GM21737 (cell line): ENCODE data around the gene SLC24A3.

Experiments used
- ATAC-seq: cut with Tn5 transposase; IDR thresholded peaks from one replicate; pipeline ENCODE4 v1.9.1; 2021; ENCODE audit warnings: mild to moderate bottlenecking, moderate library complexity; ENCODE audit not compliant: unreplicated experiment

Gene SLC24A3

DNA sequence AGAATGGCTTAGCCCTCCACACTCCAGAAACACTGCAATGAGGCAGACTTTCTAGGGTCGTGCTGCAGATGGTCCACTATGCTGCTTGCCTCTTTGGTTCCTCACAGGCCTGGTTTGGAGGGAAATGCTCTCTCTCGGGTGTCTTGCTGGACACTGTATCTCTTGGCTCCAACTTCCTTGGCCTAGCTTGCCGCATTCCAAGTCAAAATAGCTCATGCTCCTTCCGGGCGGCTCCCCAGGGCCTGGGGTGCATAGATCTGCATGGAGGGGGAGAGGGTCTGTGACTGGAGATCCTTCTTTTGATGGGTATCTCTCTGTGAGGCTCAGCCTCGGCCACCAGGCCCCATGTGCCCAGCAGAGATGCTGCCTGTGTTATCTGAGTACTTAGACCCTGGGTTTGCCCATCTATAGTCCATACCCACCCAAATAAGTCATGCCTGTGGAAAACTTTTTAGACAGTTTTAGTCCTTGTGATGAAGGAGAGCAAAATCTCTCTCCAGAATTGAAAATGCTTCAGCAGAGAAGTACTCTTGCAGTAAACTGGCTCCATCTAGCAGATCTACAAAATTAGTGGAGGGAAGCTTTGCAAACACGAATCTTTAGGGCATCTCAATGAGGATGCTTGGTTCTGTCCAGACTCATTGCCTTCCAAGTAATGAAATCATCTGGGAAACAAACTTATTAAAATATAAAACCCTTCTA lies 281.5 kb downstream of the SLC24A3 start:
- ATAC-seq, result no peak

DNA sequence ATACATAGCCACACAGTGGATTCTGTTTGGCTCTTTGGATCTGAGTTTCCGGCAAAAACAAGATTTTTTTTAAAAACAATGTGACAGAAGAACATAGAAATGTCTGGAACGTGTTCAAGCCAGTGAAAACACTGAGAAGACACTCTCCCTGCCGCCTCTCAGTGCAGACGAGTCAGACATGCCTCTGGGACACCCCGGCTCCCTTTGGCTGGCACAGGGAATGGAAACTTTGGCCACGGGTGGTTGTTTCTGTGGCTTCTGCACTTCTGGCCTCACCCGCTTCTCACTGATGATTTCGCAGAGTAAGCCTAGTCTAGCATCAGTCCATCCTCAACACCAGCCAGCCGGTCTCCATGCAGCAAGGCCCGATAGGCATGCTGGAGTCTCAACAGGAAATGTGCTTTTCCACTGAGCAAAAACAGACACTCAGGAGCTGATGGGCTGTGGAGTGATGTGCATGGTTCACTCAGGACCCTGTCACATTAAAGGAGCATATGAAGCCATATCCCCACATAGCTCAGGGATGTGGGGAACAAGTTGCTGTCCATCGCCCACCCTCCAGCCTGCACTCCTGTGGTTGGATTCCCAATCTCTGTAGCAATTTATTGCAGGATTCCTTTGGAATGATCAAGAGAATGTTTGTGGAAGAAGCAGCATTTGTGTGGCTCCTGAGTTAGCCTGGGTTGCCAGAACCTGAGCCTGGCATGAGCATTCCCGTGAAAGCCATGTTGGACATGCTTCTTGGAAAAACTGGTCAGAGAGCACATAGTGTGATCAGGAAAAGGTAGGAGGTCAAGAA lies 283.7 kb downstream of the SLC24A3 start:
- no peak for ATAC-seq

- ATAC-seq, result no peak
These were observed 284.6 kb downstream of the SLC24A3 start for GRCh38 chr20:19497064-19497463.

GRCh38 chr20:19498756-19499155 lies 286.3 kb downstream of the SLC24A3 start:
- ATAC-seq, result no peak

DNA sequence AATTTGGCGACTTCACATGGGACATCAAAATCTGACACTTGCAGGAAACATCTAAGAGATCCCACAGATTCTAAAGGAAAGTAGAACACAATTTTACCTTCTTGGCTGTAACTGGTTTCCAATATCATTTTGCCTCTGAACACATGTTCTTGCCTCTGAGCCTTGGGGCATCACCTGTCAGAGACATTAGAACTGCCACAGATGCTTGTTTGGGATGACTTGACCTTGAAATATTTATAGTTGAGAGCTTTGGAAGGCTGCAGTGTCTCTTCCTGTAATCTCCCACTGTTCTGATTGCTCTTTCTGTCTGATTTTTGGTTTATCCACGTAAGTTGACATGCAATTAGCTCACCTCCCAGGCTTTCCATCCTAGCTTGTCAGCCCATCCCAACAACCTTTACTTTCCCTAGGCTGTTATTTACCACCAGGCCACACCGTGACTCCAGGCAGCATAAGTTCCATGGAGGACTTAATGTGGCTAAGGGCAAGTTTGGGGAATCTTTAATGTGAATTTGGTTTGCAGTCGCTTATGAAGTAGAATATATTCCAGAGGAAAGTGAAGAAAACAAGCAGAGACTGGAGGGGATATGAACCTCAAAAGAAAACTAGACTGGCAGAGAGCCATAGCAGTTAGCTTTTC lies 289.2 kb downstream of the SLC24A3 start:
- ATAC-seq, result no peak

DNA sequence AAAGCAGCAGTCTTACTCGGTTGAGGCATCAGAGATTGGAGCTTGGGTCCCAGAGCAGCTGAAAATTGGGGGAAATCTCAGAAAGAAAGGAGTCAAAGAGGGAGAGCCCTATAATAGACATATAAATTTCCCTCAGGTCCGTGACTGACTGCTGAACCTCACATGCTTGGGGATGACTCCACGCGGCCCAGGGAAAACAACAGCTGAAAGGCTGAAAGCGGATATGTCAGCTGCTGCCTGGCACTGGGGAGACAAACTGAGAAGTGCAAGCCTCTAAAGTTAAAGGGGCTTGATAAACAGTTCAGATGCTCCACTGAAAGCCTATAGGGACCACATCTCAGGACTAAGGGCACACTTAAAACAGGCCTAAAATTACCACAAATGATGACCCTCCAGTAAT lies 289.7 kb downstream of the SLC24A3 start:
- ATAC-seq, result no peak

- no peak for ATAC-seq
These were observed 291.8 kb downstream of the SLC24A3 start for GRCh38 chr20:19504251-19504650.

DNA sequence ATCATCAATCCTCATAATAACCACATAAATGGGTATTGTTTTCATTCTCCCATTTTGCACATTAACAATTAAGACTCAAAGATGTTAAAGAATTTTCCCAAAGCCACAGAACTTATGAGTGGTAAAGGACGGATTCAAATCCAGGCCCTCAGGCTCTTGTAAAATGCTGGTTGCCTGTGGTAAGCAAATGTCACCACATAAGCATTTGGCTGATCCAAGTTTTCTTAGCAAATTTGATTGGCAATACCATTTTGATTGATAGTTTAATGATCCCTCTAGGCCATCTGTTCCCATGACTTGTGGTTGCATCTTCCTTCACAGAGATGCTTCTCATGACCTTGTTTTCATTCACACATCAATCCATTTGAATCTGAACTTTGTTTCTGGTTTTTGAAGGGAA lies 293.6 kb downstream of the SLC24A3 start:
- no peak for ATAC-seq

- ATAC-seq, result no peak
These were observed 296.0 kb downstream of the SLC24A3 start for GRCh38 chr20:19508449-19508848.

DNA sequence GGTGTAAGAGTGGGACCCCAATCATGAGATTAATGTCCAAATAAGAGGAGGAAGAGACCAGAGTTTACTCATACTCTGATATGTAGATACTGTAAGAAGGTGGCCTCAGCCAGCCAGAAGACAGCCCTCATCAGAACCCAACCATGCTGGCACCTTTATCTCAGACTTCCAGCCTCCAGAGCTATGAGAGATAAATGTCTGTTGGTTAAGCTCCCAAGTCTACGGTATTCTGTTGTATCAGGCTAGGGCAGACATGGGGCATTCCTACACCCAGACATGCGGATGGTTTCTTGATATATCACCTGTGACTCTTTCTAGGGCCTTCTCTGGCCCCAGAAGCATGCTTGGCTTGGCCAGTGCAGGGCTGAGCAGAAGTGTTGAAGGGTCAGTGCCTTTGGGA lies 298.2 kb downstream of the SLC24A3 start:
- no peak for ATAC-seq

DNA sequence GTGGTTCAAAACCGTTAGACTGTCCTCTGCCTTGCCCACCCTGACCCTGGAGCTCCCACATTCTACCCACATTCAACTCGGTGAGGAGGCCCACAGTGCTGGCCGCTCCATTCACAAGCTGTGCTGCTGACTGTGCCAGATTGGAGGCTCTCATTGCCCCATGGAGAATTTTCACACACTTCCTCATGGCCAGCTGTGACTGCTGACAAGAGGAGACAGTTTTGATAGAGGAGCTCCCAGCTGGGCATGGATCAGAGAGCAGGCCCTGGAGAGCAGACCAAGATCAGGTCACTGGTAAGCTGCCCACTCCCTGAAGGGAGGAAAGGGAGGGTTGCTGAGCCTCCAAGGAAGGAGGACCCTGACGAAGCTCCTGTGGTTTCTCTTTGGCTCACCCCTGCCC lies 299.5 kb downstream of the SLC24A3 start:
- no peak for ATAC-seq

DNA sequence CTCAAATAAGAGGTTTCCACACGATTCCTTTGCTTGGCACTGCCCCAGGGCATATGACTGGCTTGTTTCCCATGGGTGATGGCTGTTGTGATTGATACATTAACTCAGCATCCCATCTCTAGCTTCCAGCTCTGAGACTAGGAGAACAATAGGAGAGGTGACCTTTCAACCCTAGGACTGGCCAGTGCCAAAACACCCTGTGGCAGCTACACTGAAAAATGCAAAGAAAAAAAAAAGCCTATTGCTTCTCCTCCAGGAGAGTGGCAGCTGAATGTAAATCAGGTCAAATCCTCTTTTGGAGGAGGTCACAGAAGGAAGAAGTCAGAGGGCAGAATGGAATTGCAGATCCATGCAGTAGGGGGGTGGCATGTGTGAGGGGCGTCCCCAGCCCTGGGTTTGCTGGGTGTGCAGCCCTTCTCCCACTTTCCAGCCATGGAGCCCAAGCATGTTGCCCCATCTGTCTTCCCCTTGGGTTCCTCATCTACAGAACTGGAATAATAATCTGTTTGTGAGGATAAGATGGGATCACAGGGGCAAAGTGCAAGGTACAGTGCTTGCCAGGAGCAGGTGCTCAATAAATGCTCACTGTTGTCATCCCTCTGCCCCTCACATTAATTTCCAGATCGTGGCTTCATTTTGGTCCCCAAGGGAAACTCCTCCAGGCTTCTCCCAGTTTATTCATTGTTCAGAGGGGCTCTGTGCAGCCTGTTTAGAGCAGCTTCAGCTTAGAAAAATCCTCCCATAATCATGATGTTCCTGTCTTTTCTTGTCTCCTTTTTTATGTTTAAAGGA lies 300.6 kb downstream of the SLC24A3 start:
- ATAC-seq, result no peak

DNA sequence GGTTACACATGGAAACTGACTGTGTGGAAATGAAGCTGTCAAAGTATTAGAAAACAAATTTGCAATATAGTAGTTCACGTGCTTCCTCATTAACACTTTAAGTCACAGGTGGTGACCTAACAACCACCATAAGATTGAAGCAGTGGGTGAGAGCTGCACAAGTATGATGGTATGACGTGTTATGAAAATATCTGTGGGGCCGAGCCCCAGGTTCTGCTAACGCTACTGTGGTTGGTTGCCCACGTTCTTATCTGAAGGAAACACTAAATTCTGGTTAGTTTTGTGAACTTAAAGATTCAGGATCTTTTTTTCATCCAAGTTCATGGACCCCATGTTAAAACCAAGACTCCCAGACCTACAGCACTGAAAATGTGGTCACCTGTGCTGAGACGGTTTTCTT lies 302.6 kb downstream of the SLC24A3 start:
- no peak for ATAC-seq

DNA sequence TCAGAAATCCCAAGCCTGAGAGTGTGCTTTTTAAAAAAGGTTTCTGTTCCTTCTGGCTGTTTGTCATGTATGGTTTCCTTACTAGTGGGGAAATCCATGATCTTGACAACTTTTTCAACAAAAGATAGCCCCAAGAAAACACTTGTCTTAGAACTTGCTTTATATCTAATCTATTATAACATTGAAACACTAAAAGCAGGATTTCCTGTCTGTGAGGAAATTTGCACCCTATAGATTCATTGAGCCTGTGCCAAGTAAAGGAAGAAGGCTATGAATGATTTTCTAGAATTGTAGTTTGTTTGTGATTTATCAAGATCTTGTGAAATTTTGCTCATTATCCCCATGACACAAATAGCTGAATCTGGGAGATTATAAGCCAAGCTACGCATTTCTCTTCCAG lies 307.0 kb downstream of the SLC24A3 start:
- ATAC-seq, result no peak

- ATAC-seq, result no peak
These were observed 307.8 kb downstream of the SLC24A3 start for GRCh38 chr20:19520261-19520660.

DNA sequence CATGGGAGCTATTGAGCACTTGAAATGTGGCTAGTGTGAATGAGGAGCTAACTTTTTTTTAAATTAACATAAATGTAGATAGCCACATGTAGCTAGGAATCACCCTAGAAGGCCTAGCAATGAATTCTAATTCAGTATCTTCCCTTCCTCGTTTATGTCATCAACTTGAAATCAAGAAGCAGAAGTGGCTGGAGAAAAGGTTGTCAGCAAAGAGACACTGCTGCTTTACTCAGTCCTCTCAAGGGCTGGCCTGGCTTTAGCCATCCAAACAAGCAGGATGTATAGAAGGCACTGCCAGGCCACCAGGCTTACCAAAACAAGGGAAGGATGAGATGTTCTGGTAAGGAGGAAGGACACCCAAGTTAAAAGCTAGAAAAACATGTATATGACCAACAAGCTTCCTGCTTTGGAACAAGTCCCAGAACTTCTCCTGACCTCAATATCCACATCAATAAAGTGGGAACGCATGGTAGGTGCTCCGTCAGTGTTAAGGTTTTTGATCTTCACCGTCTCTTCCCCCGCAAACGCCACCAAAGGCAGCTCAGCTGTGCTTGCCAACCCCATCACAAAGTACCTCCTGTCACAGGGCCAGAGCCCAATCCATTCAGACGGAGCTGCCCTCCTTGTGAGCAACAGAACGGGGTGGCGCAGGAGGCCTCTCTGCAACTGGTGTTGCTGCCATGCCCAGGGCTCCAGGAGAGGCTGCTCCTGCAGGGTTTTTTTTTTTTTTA lies 309.8 kb downstream of the SLC24A3 start:
- ATAC-seq, result no peak

DNA sequence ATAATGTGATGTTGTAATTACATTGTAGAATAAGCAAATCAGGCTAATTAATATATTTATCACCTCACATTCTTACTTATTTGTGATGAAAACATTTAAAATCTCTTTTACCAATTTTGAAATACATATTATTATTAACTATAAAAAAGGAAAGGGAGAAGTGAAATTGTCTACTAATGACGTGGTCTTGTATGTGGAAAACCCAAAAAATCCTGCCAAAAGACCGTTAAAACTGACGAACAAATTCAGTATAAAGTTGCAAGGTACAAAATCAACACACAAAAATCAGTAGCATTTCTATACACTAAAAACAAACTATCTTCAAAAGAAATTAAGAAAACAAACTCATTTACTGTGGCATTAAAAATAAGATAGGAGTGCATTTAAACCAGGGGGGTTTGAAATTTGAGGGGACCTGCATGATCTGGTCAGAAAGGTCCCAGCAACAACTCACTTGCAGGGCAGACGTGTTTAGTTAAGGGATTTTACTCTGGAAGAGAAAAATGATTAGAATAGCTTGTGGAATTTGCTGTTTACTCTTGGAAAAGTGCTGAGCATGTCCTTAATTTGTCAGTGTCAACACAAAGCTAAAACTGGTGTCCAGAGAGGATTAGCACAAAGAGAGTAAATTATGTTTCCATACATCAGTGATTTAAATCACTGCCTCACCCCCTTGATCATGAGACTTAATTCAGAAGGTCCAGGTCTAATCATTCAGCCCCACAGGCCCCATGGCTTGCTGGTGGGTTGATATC lies 310.6 kb downstream of the SLC24A3 start:
- ATAC-seq, result no peak

- ATAC-seq, result no peak
These were observed 312.2 kb downstream of the SLC24A3 start for GRCh38 chr20:19524691-19525090.

- no peak for ATAC-seq
These were observed 315.1 kb downstream of the SLC24A3 start for GRCh38 chr20:19527509-19527908.
